GM23338 (cell line): Measurements from ENCODE around the gene LFNG.

Experiments used
- CREB1 ChIP-seq: fragments of 250-450 bp; sonication (Bioruptor Pico); IDR thresholded peaks from 2 replicates; pipeline ENCODE4 v1.5.0; 2020; ENCODE audit warnings: low read depth, mild to moderate bottlenecking, moderate library complexity
- CTCF ChIP-seq, 2 experiments: fragments of 200-600 bp in 1 of 2; sonication (generic) in 1 of 2; conservative IDR thresholded peaks; 2 replicates each; pipeline versions ENCODE4 v1.5.1 to v1.6.1; 2016 to 2017; ENCODE audit warnings: antibody characterized with exemption in 2 of 2, low read depth in 2 of 2, mild to moderate bottlenecking in 2 of 2, moderate library complexity in 1 of 2
- ETS1 ChIP-seq: IDR thresholded peaks from 2 replicates; pipeline ENCODE4 v1.6.1; 2016; ENCODE audit warnings: antibody characterized with exemption
- EZH2 ChIP-seq: fragments of 200-600 bp; sonication (generic); IDR thresholded peaks from one replicate; pipeline ENCODE4 v1.8.0; 2017; ENCODE audit warnings: antibody characterized with exemption, mild to moderate bottlenecking, low read depth; ENCODE audit not compliant: unreplicated experiment
- EZH2phosphoT487 ChIP-seq: fragments of 200-600 bp; sonication (generic); IDR thresholded peaks from one replicate; pipeline ENCODE4 v1.8.1; 2018; ENCODE audit warnings: antibody characterized with exemption; ENCODE audit not compliant: unreplicated experiment
- NANOG ChIP-seq: IDR thresholded peaks from 2 replicates; pipeline ENCODE4 v1.6.1; 2016; ENCODE audit warnings: antibody characterized with exemption, borderline replicate concordance
- POLR2AphosphoS5 ChIP-seq: IDR thresholded peaks from 2 replicates; pipeline ENCODE4 v1.6.1; 2016; ENCODE audit warnings: antibody characterized with exemption, low read depth
- REST ChIP-seq: IDR thresholded peaks from one replicate; pipeline ENCODE4 v1.6.1; 2018; ENCODE audit warnings: antibody characterized with exemption; ENCODE audit not compliant: unreplicated experiment
- ZNF114 ChIP-seq: fragments of 250-450 bp; sonication (Bioruptor Pico); IDR thresholded peaks from 2 replicates; pipeline ENCODE4 v1.5.0; 2020; ENCODE audit warnings: mild to moderate bottlenecking, moderate library complexity
- ZNF462 ChIP-seq: fragments of 250-450 bp; sonication (Bioruptor Pico); IDR thresholded peaks from 2 replicates; pipeline ENCODE4 v1.5.0; 2020; ENCODE audit warnings: mild to moderate bottlenecking, moderate library complexity

GRCh38 chr7:2541291-2542010 lies 21.9 kb downstream of the LFNG start:
- no peak for TF ChIP-seq CTCF (conservative IDR thresholded peaks at IDR 0.05; ENCODE audit: low read depth in 2 of 2)
- no peak for TF ChIP-seq NANOG
- no peak for TF ChIP-seq CREB1 (CRISPR knock-in tag)
- TF ChIP-seq REST = no peak
- TF ChIP-seq POLR2AphosphoS5 = no peak; the same call in 1 of the 2 replicates
- no peak for TF ChIP-seq EZH2
- no peak for TF ChIP-seq ZNF462
- no peak for TF ChIP-seq ZNF114
- TF ChIP-seq EZH2phosphoT487 = no peak
- TF ChIP-seq ETS1 = no peak
